A549 (cell line): ENCODE measurements around the gene XRCC4. TPM values are rescaled to one million over a fixed set of nuclear protein-coding genes. Genes with fewer than 3 reads are reported as not detected.

ENCODE experiments used
- ATAC-seq, 2 experiments: fragments of 200-7000 bp in 1 of 2; fragments of >200 bp in 1 of 2; cut with Nextera tagmentation in 1 of 2; cut with Tn5 transposase in 1 of 2; 3 replicates each; pipeline versions ENCODE4 v1.8.0 to v1.9.1; 2018 to 2020; ENCODE audit warnings: mild to moderate bottlenecking in 1 of 2, moderate library complexity in 1 of 2
- CTCF ChIA-PET: fragments of 300-600 bp; sonication (Branson Sonifier 250); formaldehyde crosslinking; extraction: SDS; loops from one replicate; lab custom pipeline; 2021; ENCODE audit warnings: antibody characterized with exemption, inconsistent platforms; lab: Yijun Ruan, JAX
- POLR2A ChIA-PET: fragments of 350-600 bp; formaldehyde crosslinking; extraction: SDS; loops from one replicate; lab custom pipeline; 2021; ENCODE audit warnings: antibody characterized with exemption, inconsistent platforms; lab: Yijun Ruan, JAX
- DNase-seq, 2 experiments: peaks; one replicate each; pipeline versions ENCODE4 v3.0.0 to v3.0.0-alpha.2; 2011 to 2016; ENCODE audit warnings: low read depth in 1 of 2, low spot score in 1 of 2
- FAIRE-seq: peaks from 2 replicates; lab custom pipeline; 2011; peaks lifted over from hg19 to GRCh38; lab: Jason Lieb, UNC
- H3K27ac ChIP-seq, 2 experiments: fragments of >200 bp; sonication (Bioruptor Twin); formaldehyde crosslinking; 3 replicates each; pipeline ENCODE4 v1.5.1; 2016 to 2017
- H3K4me1 ChIP-seq: fragments of >200 bp; sonication (Bioruptor Twin); formaldehyde crosslinking; 3 replicates; pipeline ENCODE4 v1.6.1; 2016
- H3K4me2 ChIP-seq: fragments of >200 bp; sonication (Bioruptor Twin); formaldehyde crosslinking; 3 replicates; pipeline ENCODE4 v1.6.1; 2016
- H3K4me3 ChIP-seq: fragments of >200 bp; sonication (Bioruptor Twin); formaldehyde crosslinking; 3 replicates; pipeline ENCODE4 v1.5.1; 2016
- H3K9me3 ChIP-seq: fragments of >200 bp; sonication (Bioruptor Twin); formaldehyde crosslinking; 3 replicates; pipeline ENCODE4 v1.6.1; 2016
- BCL3 ChIP-seq: fragments of >200 bp; sonication (Bioruptor Twin); formaldehyde crosslinking; IDR thresholded peaks from 3 replicates; pipeline ENCODE4 v1.6.1; 2016
- BHLHE40 ChIP-seq: IDR thresholded peaks from 2 replicates; pipeline ENCODE4 v1.6.1; 2012; ENCODE audit warnings: low read depth, low read length, inconsistent platforms
- CBX2 ChIP-seq: fragments of 200-600 bp; sonication (generic); IDR thresholded peaks from 2 replicates; pipeline ENCODE4 v1.6.1; 2016; ENCODE audit warnings: low read depth, mild to moderate bottlenecking, borderline replicate concordance
- CBX8 ChIP-seq: fragments of 200-600 bp; sonication (generic); IDR thresholded peaks from 2 replicates; pipeline ENCODE4 v1.6.1; 2016
- CHD4 ChIP-seq: fragments of 200-600 bp; sonication (generic); IDR thresholded peaks from 2 replicates; pipeline ENCODE4 v1.6.1; 2016; ENCODE audit warnings: antibody characterized with exemption, mild to moderate bottlenecking, borderline replicate concordance
- EHF ChIP-seq: fragments of 250-450 bp; sonication (Bioruptor Pico); IDR thresholded peaks from 2 replicates; pipeline ENCODE4 v1.5.0; 2020; ENCODE audit warnings: mild to moderate bottlenecking
- EHMT2 ChIP-seq: fragments of 200-600 bp; sonication (generic); IDR thresholded peaks from 2 replicates; pipeline ENCODE4 v1.6.1; 2016; ENCODE audit warnings: antibody characterized with exemption, low read depth, mild to moderate bottlenecking, moderate library complexity
- ESRRA ChIP-seq: fragments of 150-350 bp; IDR thresholded peaks from 2 replicates; pipeline ENCODE4 v1.6.1; 2014; ENCODE audit warnings: mild to moderate bottlenecking, low read length, borderline replicate concordance
- HOXA7 ChIP-seq: fragments of 250-450 bp; sonication (Bioruptor Pico); IDR thresholded peaks from 2 replicates; pipeline ENCODE4 v1.5.0; 2020; ENCODE audit warnings: mild to moderate bottlenecking, moderate library complexity
- JUN ChIP-seq, 2 experiments: fragments of >200 bp; sonication (Bioruptor Twin); formaldehyde crosslinking; IDR thresholded peaks; 2 replicates in 1 of 2; 3 replicates in 1 of 2; pipeline ENCODE4 v1.6.1; 2016 to 2017
- JUNB ChIP-seq: fragments of >200 bp; sonication (Bioruptor Twin); formaldehyde crosslinking; IDR thresholded peaks from 2 replicates; pipeline ENCODE4 v1.6.1; 2016
- KDM5A ChIP-seq: fragments of 200-600 bp; sonication (generic); IDR thresholded peaks from 2 replicates; pipeline ENCODE4 v1.6.1; 2016; ENCODE audit warnings: antibody characterized with exemption, mild to moderate bottlenecking
- MAFK ChIP-seq: fragments of 450-650 bp; IDR thresholded peaks from 2 replicates; pipeline ENCODE4 v1.6.1; 2014; ENCODE audit not compliant: partially characterized antibody
- MAX ChIP-seq: IDR thresholded peaks from 2 replicates; pipeline ENCODE4 v1.6.1; 2012
- MYC ChIP-seq: IDR thresholded peaks from 2 replicates; pipeline ENCODE4 v1.6.1; 2012; ENCODE audit warnings: mild to moderate bottlenecking, inconsistent platforms, low read length, improper control_type of control experiment, borderline replicate concordance
- NPAS2 ChIP-seq: fragments of 250-450 bp; sonication (Bioruptor Pico); IDR thresholded peaks from 2 replicates; pipeline ENCODE4 v1.8.0; 2022; ENCODE audit warnings: mild to moderate bottlenecking, moderate library complexity, borderline replicate concordance
- NR3C1 ChIP-seq: fragments of >200 bp; sonication (Bioruptor Twin); formaldehyde crosslinking; IDR thresholded peaks from 3 replicates; pipeline ENCODE4 v1.6.1; 2017
- POLR2A ChIP-seq: IDR thresholded peaks from 2 replicates; pipeline ENCODE4 v1.6.1; 2012; ENCODE audit warnings: mild to moderate bottlenecking, low read length
- REST ChIP-seq: fragments of 200-600 bp; sonication (generic); IDR thresholded peaks from 2 replicates; pipeline ENCODE4 v1.6.1; 2016; ENCODE audit warnings: antibody characterized with exemption, mild to moderate bottlenecking, moderate library complexity
- RFX5 ChIP-seq: fragments of 450-650 bp; IDR thresholded peaks from 2 replicates; pipeline ENCODE4 v1.7.1; 2014; ENCODE audit warnings: antibody characterized with exemption, mild to moderate bottlenecking, moderate library complexity
- SREBF2 ChIP-seq: fragments of 450-650 bp; IDR thresholded peaks from 2 replicates; pipeline ENCODE4 v1.6.1; 2014; ENCODE audit warnings: mild to moderate bottlenecking, moderate library complexity
- USF2 ChIP-seq: fragments of 450-650 bp; IDR thresholded peaks from 2 replicates; pipeline ENCODE4 v1.6.1; 2014; ENCODE audit warnings: antibody characterized with exemption
- ZFP36 ChIP-seq: fragments of 450-650 bp; IDR thresholded peaks from 2 replicates; pipeline ENCODE4 v1.6.1; 2014; ENCODE audit warnings: borderline replicate concordance; ENCODE audit not compliant: partially characterized antibody
- ZNF302 ChIP-seq: fragments of 250-450 bp; sonication (Bioruptor Pico); IDR thresholded peaks from 2 replicates; pipeline ENCODE4 v1.9.0; 2021; ENCODE audit warnings: inconsistent platforms, mild to moderate bottlenecking, moderate library complexity
- WGBS: methylation state at CpG from one replicate; pipeline ENCODE4 v1.1.6; 2017; ENCODE audit errors: missing lambda C conversion rate; 5-methylcytosine and 5-hydroxymethylcytosine counted together
- polyA plus RNA-seq, 4 experiments: library from polyadenylated mRNA; depleted of rRNA in 3 of 4; stranded (reverse); fragments of >200 nt; fragmentation: RNase III in 1 of 4; extraction: RNeasy Plus Mini Kit Qiagen cat#74134 plus additional on column Dnase treatment in 1 of 4; gene quantifications; 2 replicates in 3 of 4; 3 replicates in 1 of 4; pipeline ENCODE4 v1.2.3, GENCODE V29; 2011 to 2017

XRCC4 gene
- polyA plus RNA-seq, 2 of the 4 experiments (the other 2 are of a cell fraction) = 14.3 to 14.8 TPM

GRCh38 chr5:83142526-83142925 is 65.2 kb downstream of the XRCC4 start:
- ATAC-seq (no peak), FAIRE-seq (no peak), DNase-seq (no peak)
- CTCF ChIA-PET = no interaction called here
- Histone ChIP-seq H3K4me1 (peaks cover 18% of the 10 kb centered on the region), H3K9me3 (no peaks in the 10 kb centered on the region), H3K4me2 (no peak overlapping the region), H3K27ac (no peak overlapping the region), H3K4me3 (no peak overlapping the region)
- 56% methylated on average over 2 of the region's 2 CpGs for WGBS
- TF ChIP-seq MAX (no peak), MAFK (peak; percentile 65), KDM5A (no peak), NR3C1 (no peak), POLR2A (no peak), USF2 (no peak)
- POLR2A ChIA-PET = no interaction called here

- TF ChIP-seq CBX8 (no peak), HOXA7 (CRISPR knock-in tag) (no peak), RFX5 (no peak), BCL3 (no peak), ZFP36 (no peak), BHLHE40 (no peak), MYC (no peak), EHMT2 (no peak), JUN (IDR thresholded peaks at IDR 0.05) (no peak), CHD4 (no peak), POLR2A (no peak), ESRRA (no peak), NPAS2 (CRISPR knock-in tag) (no peak), ZNF302 (no peak), EHF (CRISPR knock-in tag) (no peak)
- DNase-seq (no peak), ATAC-seq (no peak), FAIRE-seq (peak; percentile 54)
- Histone ChIP-seq H3K9me3 (no peaks in the 10 kb centered on the region), H3K4me3 (no peak overlapping the region), H3K4me1 (peaks cover 32% of the 10 kb centered on the region), H3K27ac (peak overlapping the region in 1 of 2 experiments; percentile 11; a peak in 2 of 6 replicates), H3K4me2 (peak overlapping the region; percentile 31; the same call in 1 of the 3 replicates)
- ChIA-PET CTCF (interaction anchor here (0.6 kb wide), 2 partner anchors 124 to 549 kb away, joined by 3 read pairs; no protein-coding TSS in a partner anchor), POLR2A (no interaction called here)
Measured at GRCh38 chr5:83145241-83145640, 67.9 kb downstream of the XRCC4 start.

- ATAC-seq (no peak), DNase-seq (no peak), FAIRE-seq (no peak)
- Histone ChIP-seq H3K27ac (peak overlapping the region in 1 of 2 experiments; percentile 31; a peak in 2 of 6 replicates), H3K4me3 (no peak overlapping the region), H3K9me3 (no peaks in the 10 kb centered on the region), H3K4me2 (peak overlapping the region; percentile 31), H3K4me1 (peaks cover 38% of the 10 kb centered on the region)
- TF ChIP-seq REST (no peak), CBX2 (no peak), EHF (CRISPR knock-in tag) (no peak), JUNB (no peak), SREBF2 (no peak)
- POLR2A ChIA-PET = no interaction called here
- CTCF ChIA-PET = interaction anchor here (0.6 to 1.4 kb wide), 4 partner anchors 10 to 1672 kb away, joined by 3 read pairs; no protein-coding TSS in a partner anchor
Measured at GRCh38 chr5:83145882-83146331, 68.6 kb downstream of the XRCC4 start.
